SK-N-SH (cell line): ENCODE data around the gene NEK9. TPM values are rescaled to one million over a fixed set of nuclear protein-coding genes. Genes with fewer than 3 reads are reported as not detected.

Source experiments
- CTCF ChIA-PET: fragments of 300-600, 350-600 bp; formaldehyde crosslinking; extraction: SDS; loops from one replicate; lab custom pipeline; 2021; lab: Yijun Ruan, JAX
- POLR2A ChIA-PET: fragments of 350-600 bp; sonication (Branson Sonifier 250); formaldehyde crosslinking; extraction: SDS; loops from one replicate; lab custom pipeline; 2020; ENCODE audit warnings: antibody characterized with exemption, inconsistent platforms; lab: Yijun Ruan, JAX
- DNase-seq: peaks from one replicate; pipeline ENCODE4 v3.0.0; 2012
- H2AFZ ChIP-seq: fragments of 200-600 bp; sonication (generic); 2 replicates; pipeline ENCODE4 v1.8.1; 2016; ENCODE audit warnings: antibody characterized with exemption, mild to moderate bottlenecking, low read depth
- H3F3A ChIP-seq: fragments of 200-600 bp; sonication (generic); replicated peaks from 2 replicates; pipeline ENCODE3; 2016; ENCODE audit warnings: antibody characterized with exemption, mild to moderate bottlenecking; ENCODE audit not compliant: insufficient read depth
- H3K27ac ChIP-seq, 2 experiments: fragments of 200-500 bp in 1 of 2; fragments of 200-600 bp in 1 of 2; sonication (Bioruptor generic) in 1 of 2; sonication (generic), shearing (Covaris generic) in 1 of 2; 2 replicates each; pipeline versions ENCODE4 v1.5.1 to v1.6.1; 2014 to 2016; ENCODE audit warnings: low read depth in 2 of 2, inconsistent platforms in 1 of 2, low read length in 1 of 2, mild to moderate bottlenecking in 1 of 2, mixed read lengths in 1 of 2
- H3K27me3 ChIP-seq: fragments of 200-600 bp; sonication (generic), shearing (Covaris generic); 2 replicates; pipeline ENCODE4 v1.6.1; 2016; ENCODE audit warnings: mixed run types; ENCODE audit not compliant: insufficient read depth
- H3K36me3 ChIP-seq, 2 experiments: fragments of 200-500 bp in 1 of 2; fragments of 200-600 bp in 1 of 2; sonication (Bioruptor generic) in 1 of 2; sonication (generic) in 1 of 2; replicated peaks in 1 of 2; 2 replicates each; pipeline versions ENCODE3 to v1.5.1; 2014 to 2016; ENCODE audit warnings: low read length in 1 of 2, mild to moderate bottlenecking in 1 of 2; ENCODE audit not compliant: insufficient read depth in 2 of 2, control insufficient read depth in 1 of 2
- H3K4me1 ChIP-seq, 2 experiments: fragments of 200-500 bp in 1 of 2; fragments of 200-600 bp in 1 of 2; sonication (Bioruptor generic) in 1 of 2; sonication (generic), shearing (Covaris generic) in 1 of 2; 2 replicates each; pipeline versions ENCODE4 v1.5.1 to v1.6.1; 2014 to 2016; ENCODE audit warnings: low read depth in 1 of 2, low read length in 1 of 2, mixed run types in 1 of 2; ENCODE audit not compliant: insufficient read depth in 2 of 2, control insufficient read depth in 1 of 2
- H3K4me2 ChIP-seq: fragments of 200-600 bp; sonication (generic), shearing (Covaris generic); 2 replicates; pipeline ENCODE4 v1.6.1; 2017; ENCODE audit warnings: mixed run types
- H3K4me3 ChIP-seq, 2 experiments: fragments of 200-500 bp in 1 of 2; fragments of 200-600 bp in 1 of 2; sonication (Bioruptor generic) in 1 of 2; sonication (generic), shearing (Covaris generic) in 1 of 2; 2 replicates each; pipeline versions ENCODE4 v1.5.1 to v1.8.1; 2014 to 2016; ENCODE audit warnings: low read depth in 2 of 2, inconsistent platforms in 1 of 2, low read length in 1 of 2, mild to moderate bottlenecking in 1 of 2, mixed read lengths in 1 of 2, moderate library complexity in 1 of 2
- H3K79me2 ChIP-seq: fragments of 200-600 bp; sonication (generic); 2 replicates; pipeline ENCODE4 v1.8.1; 2017; ENCODE audit warnings: mild to moderate bottlenecking; ENCODE audit not compliant: insufficient read depth
- H3K9ac ChIP-seq: fragments of 200-600 bp; sonication (generic); 2 replicates; pipeline ENCODE4 v1.6.1; 2017; ENCODE audit warnings: mixed run types
- H3K9me2 ChIP-seq: fragments of 200-600 bp; sonication (generic); 2 replicates; pipeline ENCODE4 v1.6.1; 2017; ENCODE audit warnings: mixed run types
- H3K9me3 ChIP-seq: fragments of 200-600 bp; sonication (generic); 2 replicates; pipeline ENCODE4 v1.6.1; 2017; ENCODE audit warnings: mixed run types, mild to moderate bottlenecking, moderate library complexity
- H4K20me1 ChIP-seq: fragments of 200-600 bp; sonication (generic); 2 replicates; pipeline ENCODE4 v1.6.1; 2017; ENCODE audit warnings: mild to moderate bottlenecking, mixed run types; ENCODE audit not compliant: insufficient read depth
- EP300 ChIP-seq, 2 experiments: IDR thresholded peaks; 2 replicates each; pipeline versions ENCODE4 v1.4.0 to v1.6.1; 2012; ENCODE audit warnings: borderline replicate concordance in 1 of 2, low read depth in 1 of 2, low read length in 1 of 2
- FOXJ3 ChIP-seq: sonication (generic); formaldehyde crosslinking; IDR thresholded peaks from 2 replicates; pipeline ENCODE4 v1.5.1; 2020; ENCODE audit warnings: mild to moderate bottlenecking, missing genetic modification reagents
- FOXM1 ChIP-seq: IDR thresholded peaks from 2 replicates; pipeline ENCODE4 v1.4.0; 2012; ENCODE audit warnings: low read depth, mild to moderate bottlenecking
- JUND ChIP-seq: IDR thresholded peaks from 2 replicates; pipeline ENCODE4 v1.4.0; 2012
- NFIC ChIP-seq: IDR thresholded peaks from 2 replicates; pipeline ENCODE4 v1.4.0; 2012; ENCODE audit warnings: borderline replicate concordance
- POLR2AphosphoS5 ChIP-seq: IDR thresholded peaks from 2 replicates; pipeline ENCODE4 v1.6.1; 2012; ENCODE audit warnings: low read depth, low read length
- RFX5 ChIP-seq: IDR thresholded peaks from 2 replicates; pipeline ENCODE4 v1.6.1; 2012; ENCODE audit warnings: mild to moderate bottlenecking, improper control_type of control experiment, low read length
- SIN3A ChIP-seq: IDR thresholded peaks from 2 replicates; pipeline ENCODE4 v1.6.1; 2012; ENCODE audit warnings: low read depth, mild to moderate bottlenecking, low read length, moderate library complexity, borderline replicate concordance
- SMC3 ChIP-seq: IDR thresholded peaks from 2 replicates; pipeline ENCODE4 v1.6.1; 2012; ENCODE audit warnings: low read depth, low read length, improper control_type of control experiment
- TAF1 ChIP-seq: IDR thresholded peaks from 2 replicates; pipeline ENCODE4 v1.6.1; 2012; ENCODE audit warnings: low read depth, mild to moderate bottlenecking, low read length, moderate library complexity, borderline replicate concordance
- TEAD4 ChIP-seq: IDR thresholded peaks from 2 replicates; pipeline ENCODE4 v1.4.0; 2012; ENCODE audit warnings: mild to moderate bottlenecking, borderline replicate concordance; ENCODE audit not compliant: insufficient read depth
- WGBS: methylation state at CpG from one replicate; pipeline ENCODE4 v1.1.6; 2017; ENCODE audit warnings: low lambda C conversion rate; 5-methylcytosine and 5-hydroxymethylcytosine counted together
- polyA plus RNA-seq, 3 experiments: library from polyadenylated mRNA; depleted of rRNA; stranded (reverse); fragments of >200 nt; gene quantifications; 2 replicates each; pipeline ENCODE4 v1.2.3, GENCODE V29; 2012
- TF ChIP-seq, protein P1 (sequence below): IDR thresholded peaks from 2 replicates; pipeline ENCODE4 v1.6.1; 2012; ENCODE audit warnings: mild to moderate bottlenecking, low read depth, low read length, moderate library complexity
- TF ChIP-seq, protein P2 (sequence below): fragments of 150-350 bp; IDR thresholded peaks from 2 replicates; pipeline ENCODE4 v1.6.1; 2016; ENCODE audit warnings: mild to moderate bottlenecking, low read depth, low read length
- TF ChIP-seq, protein P3 (sequence below): IDR thresholded peaks from 2 replicates; pipeline ENCODE4 v1.4.0; 2012; ENCODE audit warnings: low read depth, borderline replicate concordance

NEK9 gene
- polyA plus RNA-seq, 1 of the 3 experiments (the other 2 are of a cell fraction), result 48.1 TPM

DNA sequence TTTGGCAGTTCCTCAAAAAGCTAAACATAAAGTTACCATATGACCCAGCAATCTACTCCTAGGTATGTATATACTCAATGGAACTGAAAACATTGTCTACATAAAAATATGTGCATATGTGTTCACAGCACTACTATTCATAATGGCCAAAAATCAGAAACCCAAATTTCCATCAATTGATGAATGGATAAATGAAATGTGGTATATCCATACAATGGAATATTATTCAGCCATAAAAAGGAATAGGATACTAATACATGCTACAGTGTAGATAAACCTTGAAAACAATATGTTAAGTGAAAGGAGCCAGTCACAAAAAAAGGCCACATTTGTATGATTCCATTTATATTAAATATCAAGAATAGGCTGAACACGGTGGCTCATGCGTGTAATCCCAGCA is 66.4 kb downstream of the NEK9 start:
- H3F3A ChIP-seq, result peaks cover 18% of the 10 kb centered on the region
- no peak overlapping the region for H2AFZ ChIP-seq
- peaks cover 0 to 24% of the 10 kb centered on the region in 2 experiments for H3K36me3 ChIP-seq
- no peaks in the 10 kb centered on the region for H4K20me1 ChIP-seq
- 0 out of 2 replicates have a peak, but pooled peaks cover 5% of the 10 kb centered on the region for H3K9me3 ChIP-seq
- POLR2A ChIA-PET, result interaction anchor here (0.5 to 0.6 kb wide), 2 partner anchors 8 to 537 kb away, joined by 3 read pairs; no protein-coding TSS in a partner anchor
- DNase-seq, result no peak
- no peak overlapping the region for H3K4me3 ChIP-seq
- H3K9ac ChIP-seq, result no peak overlapping the region
- H3K4me2 ChIP-seq, result no peak overlapping the region
- H3K4me1 ChIP-seq, result peaks cover 0 to 5% of the 10 kb centered on the region in 2 experiments; a peak in 2 of 4 replicates
- no peaks in the 10 kb centered on the region for H3K9me2 ChIP-seq
- TF ChIP-seq NFIC (no peak), FOXM1 (no peak), SMC3 (no peak), TAF1 (no peak), RFX5 (no peak)
- TF ChIP-seq, protein P1, sequence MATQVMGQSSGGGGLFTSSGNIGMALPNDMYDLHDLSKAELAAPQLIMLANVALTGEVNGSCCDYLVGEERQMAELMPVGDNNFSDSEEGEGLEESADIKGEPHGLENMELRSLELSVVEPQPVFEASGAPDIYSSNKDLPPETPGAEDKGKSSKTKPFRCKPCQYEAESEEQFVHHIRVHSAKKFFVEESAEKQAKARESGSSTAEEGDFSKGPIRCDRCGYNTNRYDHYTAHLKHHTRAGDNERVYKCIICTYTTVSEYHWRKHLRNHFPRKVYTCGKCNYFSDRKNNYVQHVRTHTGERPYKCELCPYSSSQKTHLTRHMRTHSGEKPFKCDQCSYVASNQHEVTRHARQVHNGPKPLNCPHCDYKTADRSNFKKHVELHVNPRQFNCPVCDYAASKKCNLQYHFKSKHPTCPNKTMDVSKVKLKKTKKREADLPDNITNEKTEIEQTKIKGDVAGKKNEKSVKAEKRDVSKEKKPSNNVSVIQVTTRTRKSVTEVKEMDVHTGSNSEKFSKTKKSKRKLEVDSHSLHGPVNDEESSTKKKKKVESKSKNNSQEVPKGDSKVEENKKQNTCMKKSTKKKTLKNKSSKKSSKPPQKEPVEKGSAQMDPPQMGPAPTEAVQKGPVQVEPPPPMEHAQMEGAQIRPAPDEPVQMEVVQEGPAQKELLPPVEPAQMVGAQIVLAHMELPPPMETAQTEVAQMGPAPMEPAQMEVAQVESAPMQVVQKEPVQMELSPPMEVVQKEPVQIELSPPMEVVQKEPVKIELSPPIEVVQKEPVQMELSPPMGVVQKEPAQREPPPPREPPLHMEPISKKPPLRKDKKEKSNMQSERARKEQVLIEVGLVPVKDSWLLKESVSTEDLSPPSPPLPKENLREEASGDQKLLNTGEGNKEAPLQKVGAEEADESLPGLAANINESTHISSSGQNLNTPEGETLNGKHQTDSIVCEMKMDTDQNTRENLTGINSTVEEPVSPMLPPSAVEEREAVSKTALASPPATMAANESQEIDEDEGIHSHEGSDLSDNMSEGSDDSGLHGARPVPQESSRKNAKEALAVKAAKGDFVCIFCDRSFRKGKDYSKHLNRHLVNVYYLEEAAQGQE, result no peak
- TF ChIP-seq, protein P2, sequence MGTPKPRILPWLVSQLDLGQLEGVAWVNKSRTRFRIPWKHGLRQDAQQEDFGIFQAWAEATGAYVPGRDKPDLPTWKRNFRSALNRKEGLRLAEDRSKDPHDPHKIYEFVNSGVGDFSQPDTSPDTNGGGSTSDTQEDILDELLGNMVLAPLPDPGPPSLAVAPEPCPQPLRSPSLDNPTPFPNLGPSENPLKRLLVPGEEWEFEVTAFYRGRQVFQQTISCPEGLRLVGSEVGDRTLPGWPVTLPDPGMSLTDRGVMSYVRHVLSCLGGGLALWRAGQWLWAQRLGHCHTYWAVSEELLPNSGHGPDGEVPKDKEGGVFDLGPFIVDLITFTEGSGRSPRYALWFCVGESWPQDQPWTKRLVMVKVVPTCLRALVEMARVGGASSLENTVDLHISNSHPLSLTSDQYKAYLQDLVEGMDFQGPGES, result no peak
- TF ChIP-seq, protein P3, sequence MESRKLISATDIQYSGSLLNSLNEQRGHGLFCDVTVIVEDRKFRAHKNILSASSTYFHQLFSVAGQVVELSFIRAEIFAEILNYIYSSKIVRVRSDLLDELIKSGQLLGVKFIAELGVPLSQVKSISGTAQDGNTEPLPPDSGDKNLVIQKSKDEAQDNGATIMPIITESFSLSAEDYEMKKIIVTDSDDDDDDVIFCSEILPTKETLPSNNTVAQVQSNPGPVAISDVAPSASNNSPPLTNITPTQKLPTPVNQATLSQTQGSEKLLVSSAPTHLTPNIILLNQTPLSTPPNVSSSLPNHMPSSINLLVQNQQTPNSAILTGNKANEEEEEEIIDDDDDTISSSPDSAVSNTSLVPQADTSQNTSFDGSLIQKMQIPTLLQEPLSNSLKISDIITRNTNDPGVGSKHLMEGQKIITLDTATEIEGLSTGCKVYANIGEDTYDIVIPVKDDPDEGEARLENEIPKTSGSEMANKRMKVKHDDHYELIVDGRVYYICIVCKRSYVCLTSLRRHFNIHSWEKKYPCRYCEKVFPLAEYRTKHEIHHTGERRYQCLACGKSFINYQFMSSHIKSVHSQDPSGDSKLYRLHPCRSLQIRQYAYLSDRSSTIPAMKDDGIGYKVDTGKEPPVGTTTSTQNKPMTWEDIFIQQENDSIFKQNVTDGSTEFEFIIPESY, result no peak
- TF ChIP-seq, all 33 proteins: peak for 0
- Histone ChIP-seq H3K79me2 (peaks cover 70% of the 10 kb centered on the region), H3K27ac (peak overlapping the region; percentile 52 to 61; a peak in 2 of 4 replicates), H3K27me3 (no peaks in the 10 kb centered on the region)
- 81% methylated on average over 2 of the region's 2 CpGs for WGBS
- CTCF ChIA-PET, result no interaction called here

DNA sequence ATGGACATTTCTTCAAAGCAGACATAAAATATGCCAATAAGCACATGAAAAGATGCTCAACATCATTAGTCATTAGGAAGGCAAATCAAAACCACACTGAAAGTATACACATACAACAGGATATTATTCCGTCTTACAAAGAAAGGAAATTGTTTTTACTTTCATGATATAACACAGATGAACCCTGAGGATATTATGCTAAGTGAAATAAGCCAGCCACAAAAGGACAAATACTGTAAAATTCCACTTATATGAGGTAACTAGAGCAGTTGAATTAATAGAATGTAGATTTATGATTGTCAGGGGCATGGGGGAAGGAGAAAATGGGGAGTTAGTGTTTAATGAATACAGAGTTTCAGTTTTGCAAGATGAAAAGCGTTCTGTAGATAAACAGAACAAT is 67.2 kb downstream of the NEK9 start:
- Histone ChIP-seq H3K9ac (no peak overlapping the region), H3K27me3 (no peaks in the 10 kb centered on the region), H3K27ac (peak overlapping the region; percentile 52 to 61; a peak in 2 of 4 replicates), H3K9me2 (no peaks in the 10 kb centered on the region), H3K4me2 (no peak overlapping the region), H3K9me3 (0 out of 2 replicates have a peak, but pooled peaks cover 5% of the 10 kb centered on the region), H4K20me1 (no peaks in the 10 kb centered on the region), H3K36me3 (peaks cover 0 to 26% of the 10 kb centered on the region in 2 experiments), H3K79me2 (peaks cover 73% of the 10 kb centered on the region), H2AFZ (no peak overlapping the region), H3K4me1 (peaks cover 0 to 6% of the 10 kb centered on the region in 2 experiments; a peak in 2 of 4 replicates), H3F3A (peaks cover 19% of the 10 kb centered on the region), H3K4me3 (no peak overlapping the region)
- POLR2A ChIA-PET, result interaction anchor here (0.6 kb wide), 1 partner anchor 9 kb away, joined by 3 read pairs; no protein-coding TSS in a partner anchor
- 31% methylated on average over 2 of the region's 2 CpGs for WGBS
- DNase-seq, result no peak
- CTCF ChIA-PET, result no interaction called here
- TF ChIP-seq JUND (peak; percentile 40; the same call in 1 of the 2 replicates), FOXJ3 (CRISPR knock-in tag) (no peak), EP300 (IDR thresholded peaks at IDR 0.05; ENCODE audit: borderline replicate concordance in 1 of 2, low read depth in 1 of 2, low read length in 1 of 2) (peak; percentile 42 to 43; a peak in 2 of 4 replicates), SIN3A (no peak), SMC3 (no peak), TEAD4 (peak; percentile 26; the same call in 1 of the 2 replicates), POLR2AphosphoS5 (peak; percentile 17; the same call in 1 of the 2 replicates)
- TF ChIP-seq, protein P3, result no peak
- TF ChIP-seq, protein P2, result no peak
